ENCODE data around the gene SAA4.
"Not testable (repeated sequence)": the region's sequence is repeated elsewhere in the genome, so short reads cannot be mapped to it uniquely, and the experiment has no call there.

Gene SAA4, protein sequence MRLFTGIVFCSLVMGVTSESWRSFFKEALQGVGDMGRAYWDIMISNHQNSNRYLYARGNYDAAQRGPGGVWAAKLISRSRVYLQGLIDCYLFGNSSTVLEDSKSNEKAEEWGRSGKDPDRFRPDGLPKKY

DNA sequence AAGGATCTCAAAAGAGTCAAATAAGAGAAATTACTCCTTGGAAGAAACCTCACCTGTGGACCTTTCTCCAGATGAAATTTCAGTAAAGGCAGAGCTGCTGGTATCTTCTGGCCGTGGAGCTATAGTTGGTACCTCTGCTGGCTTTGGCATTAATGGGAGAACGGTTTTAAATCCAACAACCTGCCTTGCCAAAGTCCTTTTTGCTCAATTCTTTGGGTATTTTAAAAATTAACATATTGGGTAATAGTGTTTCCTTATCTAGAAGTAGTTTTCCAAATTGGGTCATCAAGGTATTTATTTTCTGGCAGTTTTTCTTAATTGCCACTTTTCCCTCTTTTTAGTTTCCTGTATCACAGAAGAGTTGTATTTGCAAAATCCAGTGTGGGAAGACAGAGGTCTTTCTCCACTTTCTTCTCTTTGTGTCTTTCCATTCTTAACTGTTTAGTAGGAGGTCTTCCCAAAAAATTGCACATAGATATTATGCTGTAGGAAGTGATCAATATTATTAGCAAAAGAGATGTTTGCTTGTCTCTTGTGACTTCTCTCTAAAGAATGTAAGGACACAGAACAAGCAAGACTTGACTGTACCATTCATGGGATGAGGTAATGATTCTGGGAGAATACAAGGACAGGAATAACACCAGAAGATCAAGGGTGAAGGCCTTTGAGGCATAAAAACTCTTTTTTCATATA is at the start of gene SAA4:
TSS of gene SAA4 (minus strand) at position 139 of the 693 bp plus-strand sequence. CDS start 876 bp downstream, outside the sequence.
- DNase-seq (ENCODE audit: low read depth in 2 of 3, low spot score in 2 of 3): no peak

DNA sequence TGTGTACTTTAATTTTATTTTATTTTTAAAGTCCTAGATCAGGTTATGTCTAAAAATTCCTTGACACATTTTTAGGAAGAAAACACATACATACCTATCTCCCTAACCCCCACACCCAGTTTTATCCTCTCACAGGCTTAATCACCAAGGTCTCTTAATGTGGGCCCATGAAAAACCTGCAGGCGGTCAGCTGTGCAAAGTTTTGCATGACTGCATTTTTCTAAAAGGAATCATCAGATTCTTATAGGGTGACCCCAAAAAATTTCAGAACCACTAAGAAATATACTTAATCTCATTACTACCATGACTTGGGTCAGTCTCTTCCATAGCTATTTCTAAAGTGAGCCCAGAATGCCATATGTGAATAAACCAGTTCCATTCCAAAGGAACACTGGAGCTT is 49.2 kb upstream of the SAA4 start:
- DNase-seq (ENCODE audit: low read depth in 2 of 3, low spot score in 2 of 3): no peak

DNA sequence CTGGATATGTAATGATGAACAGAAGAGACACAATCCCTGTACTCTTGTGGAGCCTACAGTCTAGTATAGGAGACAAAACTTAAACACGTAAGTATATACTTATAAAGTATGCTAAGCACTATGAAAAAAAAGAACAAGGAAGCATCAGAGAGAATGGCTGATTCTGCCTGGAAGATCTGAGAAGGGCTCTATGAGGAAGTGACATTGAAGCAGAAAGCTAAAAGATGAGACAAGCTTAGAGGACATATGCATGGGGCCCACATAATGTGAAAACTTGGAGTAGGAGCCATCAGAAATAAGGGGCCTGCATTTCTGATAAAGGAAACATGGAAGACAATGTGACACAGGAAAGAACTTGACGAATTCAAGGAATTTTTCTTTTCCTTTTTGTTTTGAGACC is 46.0 kb upstream of the SAA4 start:
- DNase-seq (ENCODE audit: low read depth in 2 of 3, low spot score in 2 of 3): no peak

DNA sequence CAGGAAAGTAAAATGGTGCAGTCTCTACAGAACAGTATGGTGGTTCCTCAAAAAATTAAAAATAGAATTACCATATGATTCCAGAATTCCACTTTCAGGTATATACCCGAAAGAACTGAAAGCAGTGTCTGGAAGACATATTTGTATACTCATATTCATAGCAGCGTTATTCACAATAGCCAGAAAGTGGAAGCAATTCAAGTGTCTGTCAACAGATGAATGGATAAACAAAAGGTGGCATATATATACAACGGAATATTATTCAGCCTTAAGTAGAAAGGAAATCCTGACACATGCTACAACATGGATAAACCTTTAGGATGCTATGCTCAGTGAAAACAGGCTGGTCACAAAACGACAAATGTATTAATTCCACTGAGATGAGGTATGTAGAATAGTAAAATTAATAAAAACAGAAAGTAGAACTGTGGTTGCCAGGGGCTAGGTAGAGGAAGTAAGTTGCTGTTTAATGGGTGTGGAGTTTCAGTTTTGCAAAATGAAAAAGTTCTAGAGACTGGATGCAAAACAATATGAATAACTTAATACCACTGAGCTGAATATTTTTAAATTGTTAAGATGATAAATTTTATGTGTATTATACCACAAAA is 43.9 kb upstream of the SAA4 start:
- DNase-seq (ENCODE audit: low read depth in 2 of 3, low spot score in 2 of 3): no peak

DNA sequence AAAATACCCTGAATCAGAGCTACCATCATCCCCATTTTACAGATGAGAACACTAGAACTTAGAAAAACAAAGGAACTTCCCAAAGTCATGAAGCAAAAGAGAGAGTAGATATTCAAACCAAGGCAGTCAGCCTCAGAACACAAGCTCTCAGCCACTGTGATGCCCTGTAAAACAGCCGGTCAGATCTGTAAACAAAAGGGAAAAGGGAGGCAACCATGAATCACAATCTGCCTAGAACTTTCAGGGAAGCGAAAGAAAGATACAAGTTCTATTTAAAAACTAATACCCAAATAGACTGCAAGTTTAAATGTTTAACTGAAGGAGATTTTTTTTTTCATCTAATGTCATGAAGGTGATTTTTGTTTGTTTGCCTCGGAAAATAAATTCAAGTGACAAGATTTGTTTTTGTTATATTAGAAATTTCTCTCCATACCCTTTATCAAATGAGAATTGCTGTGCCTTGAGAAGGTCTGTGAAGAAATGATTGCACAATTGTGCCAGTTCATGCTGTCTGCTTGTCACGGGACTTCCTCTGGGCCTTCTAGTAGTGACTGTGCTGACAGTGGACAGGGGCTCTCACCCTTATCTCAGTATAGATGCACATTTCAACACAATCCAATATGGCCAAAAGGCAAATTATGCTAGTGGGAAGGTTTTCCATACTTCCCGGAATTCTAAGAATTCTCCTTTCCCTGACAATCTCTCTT is 41.1 kb upstream of the SAA4 start:
- no peak for DNase-seq (ENCODE audit: low read depth in 2 of 3, low spot score in 2 of 3)

DNA sequence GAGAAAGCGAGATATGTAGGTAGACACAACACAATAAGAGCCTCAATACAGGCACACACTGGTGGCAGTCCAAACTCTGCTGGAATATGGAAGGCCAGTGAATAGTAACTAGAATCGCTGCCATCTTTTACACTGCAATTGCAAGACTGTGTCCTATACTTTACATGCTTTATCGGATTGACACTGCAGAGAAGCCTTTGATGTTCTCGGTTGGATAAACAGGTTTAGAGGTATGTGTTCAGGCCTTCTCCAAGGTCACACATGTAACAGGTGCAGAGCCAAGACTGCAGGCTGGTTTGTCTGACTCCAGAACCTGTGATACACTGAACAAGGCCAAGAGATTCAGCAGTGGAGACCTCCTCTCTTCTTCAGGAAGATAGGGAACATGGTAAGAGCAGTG is 34.6 kb upstream of the SAA4 start:
- no peak for DNase-seq (ENCODE audit: low read depth in 2 of 3, low spot score in 2 of 3)

DNA sequence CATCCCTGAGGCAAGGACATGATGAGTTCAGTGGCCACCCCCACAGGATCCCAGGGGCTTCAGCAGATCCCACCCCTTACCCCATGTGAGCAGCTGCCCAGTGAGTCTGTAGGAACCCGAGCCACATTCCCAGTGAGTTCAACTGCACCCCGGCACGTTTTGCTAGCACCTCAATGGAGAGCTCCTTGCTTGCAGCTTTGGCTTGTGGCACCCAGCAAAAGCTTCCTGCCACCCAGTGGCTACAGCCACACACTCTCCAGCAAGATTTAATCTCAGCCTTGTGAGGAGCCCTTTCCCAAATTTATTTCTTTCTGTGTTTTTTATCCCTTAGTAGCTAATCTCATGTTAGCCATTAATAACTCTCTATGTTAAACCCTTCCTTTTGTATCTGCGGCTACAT is 33.5 kb upstream of the SAA4 start:
- no peak for DNase-seq (ENCODE audit: low read depth in 2 of 3, low spot score in 2 of 3)

DNA sequence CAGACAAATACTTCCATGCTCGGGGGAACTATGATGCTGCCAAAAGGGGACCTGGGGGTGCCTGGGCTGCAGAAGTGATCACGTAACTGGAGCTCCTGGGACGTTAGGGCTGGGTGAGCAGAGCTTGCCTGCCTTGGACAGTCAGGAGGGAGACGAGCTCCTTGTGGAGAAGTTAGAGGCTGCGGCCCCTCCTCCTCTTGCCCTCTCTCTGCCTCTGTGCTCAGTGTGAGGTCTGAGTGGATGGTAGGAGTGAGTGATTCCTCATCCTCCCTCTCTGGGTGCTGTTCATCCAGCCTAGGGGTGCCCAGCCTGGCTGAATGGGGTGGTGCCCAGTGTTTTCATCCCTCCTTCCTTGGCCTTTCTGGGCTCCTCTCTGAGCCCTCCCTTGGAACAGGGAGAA is 32.6 kb upstream of the SAA4 start:
- not testable (repeated sequence) for DNase-seq (ENCODE audit: low read depth in 2 of 3, low spot score in 2 of 3)

DNA sequence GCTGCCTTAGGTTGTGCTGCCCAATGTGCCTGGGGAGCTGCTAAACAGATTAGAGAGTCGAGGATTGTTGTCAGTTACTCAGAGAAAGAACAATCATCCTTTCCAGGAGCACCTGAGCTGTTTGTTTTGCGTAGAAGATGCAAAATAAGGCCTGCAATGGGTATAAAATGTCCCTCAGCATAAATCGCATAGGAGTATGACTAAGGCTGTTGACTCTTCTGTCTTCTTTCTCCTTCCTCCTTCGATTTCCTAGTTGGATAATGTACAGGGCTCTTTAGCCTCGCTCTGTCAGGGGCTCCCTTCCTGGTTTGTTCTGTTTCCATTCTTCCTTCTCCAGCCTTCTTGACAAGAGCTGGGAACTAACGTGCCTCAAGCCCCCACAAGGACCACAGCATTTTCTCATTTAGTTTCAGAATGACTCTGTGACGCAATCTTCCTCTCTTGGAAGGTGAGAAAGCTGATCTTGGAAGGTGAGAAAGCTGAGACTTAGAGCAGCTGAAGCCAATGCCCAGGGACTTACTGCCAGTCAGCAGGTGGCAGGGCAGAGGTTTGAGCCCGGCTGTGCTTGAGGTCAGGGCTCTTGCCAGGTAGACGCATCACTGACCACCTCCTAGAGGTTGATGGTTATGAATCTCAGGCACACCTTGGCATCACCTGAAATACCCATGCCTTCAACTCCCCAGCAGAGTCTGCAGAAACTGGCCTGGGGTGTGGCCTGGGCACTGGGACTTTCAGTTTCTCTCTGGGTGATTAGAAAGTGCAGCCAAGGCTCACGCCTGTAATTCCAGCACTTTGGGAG is 30.9 kb upstream of the SAA4 start:
- DNase-seq (ENCODE audit: low read depth in 2 of 3, low spot score in 2 of 3): not testable (repeated sequence)

DNA sequence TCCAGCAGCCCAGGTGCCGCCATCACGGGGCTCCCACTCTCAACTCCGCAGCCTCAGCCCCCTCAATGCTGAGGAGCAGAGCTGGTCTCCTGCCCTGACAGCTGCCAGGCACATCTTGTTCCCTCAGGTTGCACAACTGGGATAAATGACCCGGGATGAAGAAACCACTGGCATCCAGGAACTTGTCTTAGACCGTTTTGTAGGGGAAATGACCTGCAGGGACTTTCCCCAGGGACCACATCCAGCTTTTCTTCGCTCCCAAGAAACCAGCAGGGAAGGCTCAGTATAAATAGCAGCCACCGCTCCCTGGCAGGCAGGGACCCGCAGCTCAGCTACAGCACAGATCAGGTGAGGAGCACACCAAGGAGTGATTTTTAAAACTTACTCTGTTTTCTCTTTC is 29.3 kb upstream of the SAA4 start, which contains the start of gene SAA1:
TSS of gene SAA1 (plus strand) at position 316 of the 400 bp plus-strand sequence. CDS start 624 bp downstream, outside the sequence.
- DNase-seq (ENCODE audit: low read depth in 2 of 3, low spot score in 2 of 3): no peak

DNA sequence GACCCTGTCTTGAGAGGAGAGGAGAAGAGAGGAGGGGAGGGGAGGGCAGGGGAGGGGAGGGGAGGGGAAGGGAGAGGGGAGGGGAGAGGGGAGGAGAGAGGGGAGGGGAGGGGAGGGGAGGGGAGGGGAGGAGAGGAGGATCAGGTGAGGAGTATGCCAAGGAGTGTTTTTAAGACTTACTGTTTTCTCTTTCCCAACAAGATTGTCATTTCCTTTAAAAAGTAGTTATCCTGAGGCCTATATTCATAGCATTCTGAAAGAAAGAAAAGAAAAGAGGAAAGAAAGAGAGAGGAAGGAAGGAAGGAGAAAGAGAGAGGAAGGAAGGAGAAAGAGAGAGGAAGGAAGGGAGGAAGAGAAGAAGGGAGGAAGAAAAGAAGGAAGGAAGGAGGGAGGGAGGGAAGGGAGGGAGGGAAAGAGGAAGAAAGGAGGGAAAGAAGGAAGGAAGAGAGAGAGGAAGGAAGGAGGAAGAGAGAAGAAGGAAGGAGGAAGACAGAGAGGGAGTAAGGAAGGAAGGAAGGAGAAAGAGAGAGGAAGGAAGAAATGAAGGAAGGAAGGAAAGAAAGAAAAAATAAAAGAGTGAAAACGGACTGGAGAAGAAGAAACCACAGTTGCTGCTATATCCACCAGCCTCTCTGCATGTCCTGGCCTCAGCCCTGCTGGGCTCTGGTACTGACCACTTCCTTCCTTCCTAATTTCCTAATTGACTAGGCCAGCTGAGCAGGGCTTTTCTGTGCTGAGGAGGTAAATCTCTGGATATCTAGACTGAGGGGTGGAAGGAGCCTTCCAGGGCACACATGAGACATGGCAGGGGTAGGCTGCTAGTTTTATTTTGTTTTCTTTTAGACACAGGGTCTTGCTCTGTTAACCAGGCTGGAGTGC is 28.3 kb upstream of the SAA4 start:
- DNase-seq (ENCODE audit: low read depth in 2 of 3, low spot score in 2 of 3): no peak

DNA sequence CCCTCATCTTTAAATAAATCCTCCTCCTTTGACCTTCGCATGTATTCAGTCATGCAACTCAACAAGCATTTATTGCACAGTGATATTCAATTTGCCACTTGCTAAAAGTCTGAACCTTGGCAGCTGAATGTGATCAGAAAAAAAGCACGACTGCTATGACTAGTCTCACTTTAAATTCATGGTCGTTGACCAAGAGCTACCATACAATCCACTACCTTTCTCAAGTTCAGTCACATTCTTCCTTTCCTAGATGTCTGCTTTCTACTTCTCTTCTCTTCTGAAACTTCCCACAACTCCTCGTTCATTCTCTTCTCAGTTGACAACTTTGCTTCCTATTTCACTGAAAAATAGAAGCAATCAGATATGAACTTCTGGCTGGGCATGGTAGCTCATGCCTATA is 27.4 kb upstream of the SAA4 start:
- no peak for DNase-seq (ENCODE audit: low read depth in 2 of 3, low spot score in 2 of 3)

DNA sequence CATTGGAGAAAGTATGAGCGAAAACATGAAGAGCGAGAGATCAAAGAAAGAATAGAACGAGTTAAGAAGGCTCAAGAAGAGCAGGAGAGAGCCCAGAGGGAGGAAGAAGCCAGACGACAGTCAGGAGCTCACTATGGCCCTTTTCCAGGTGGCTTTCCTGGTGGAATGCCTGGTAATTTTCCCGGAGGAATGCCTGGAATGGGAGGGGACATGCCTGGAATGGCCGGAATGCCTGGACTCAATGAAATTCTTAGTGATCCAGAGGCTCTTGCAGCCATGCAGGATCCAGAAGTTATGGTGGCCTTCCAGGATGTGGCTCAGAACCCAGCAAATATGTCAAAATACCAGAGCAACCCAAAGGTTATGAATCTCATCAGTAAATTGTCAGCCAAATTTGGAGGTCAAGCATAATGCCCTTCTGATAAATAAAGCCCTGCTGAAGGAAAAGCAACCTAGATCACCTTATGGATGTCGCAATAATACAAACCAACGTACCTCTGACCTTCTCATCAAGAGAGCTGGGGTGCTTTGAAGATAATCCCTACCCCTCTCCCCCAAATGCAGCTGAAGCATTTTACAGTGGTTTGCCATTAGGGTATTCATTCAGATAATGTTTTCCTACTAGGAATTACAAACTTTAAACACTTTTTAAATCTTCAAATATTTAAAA is 26.2 kb upstream of the SAA4 start:
- DNase-seq (ENCODE audit: low read depth in 2 of 3, low spot score in 2 of 3): not testable (repeated sequence)

DNA sequence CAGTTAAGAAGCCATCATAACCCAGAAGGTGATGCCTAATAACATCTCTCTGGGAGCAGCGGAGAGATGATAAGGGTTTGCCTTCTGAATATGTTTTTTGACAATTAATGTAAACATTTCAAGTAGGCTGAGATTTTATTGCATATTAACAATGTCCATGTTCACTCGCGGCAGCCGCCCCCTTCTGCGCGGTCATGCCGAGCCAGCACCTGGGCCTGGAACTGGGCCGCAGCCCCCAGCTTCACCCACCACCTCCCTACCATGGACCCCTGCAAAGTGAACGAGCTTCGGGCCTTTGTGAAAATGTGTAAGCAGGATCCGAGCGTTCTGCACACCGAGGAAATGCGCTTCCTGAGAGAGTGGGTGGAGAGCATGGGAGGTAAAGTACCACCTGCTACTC is 25.1 kb upstream of the SAA4 start:
- no peak for DNase-seq (ENCODE audit: low read depth in 2 of 3, low spot score in 2 of 3)

DNA sequence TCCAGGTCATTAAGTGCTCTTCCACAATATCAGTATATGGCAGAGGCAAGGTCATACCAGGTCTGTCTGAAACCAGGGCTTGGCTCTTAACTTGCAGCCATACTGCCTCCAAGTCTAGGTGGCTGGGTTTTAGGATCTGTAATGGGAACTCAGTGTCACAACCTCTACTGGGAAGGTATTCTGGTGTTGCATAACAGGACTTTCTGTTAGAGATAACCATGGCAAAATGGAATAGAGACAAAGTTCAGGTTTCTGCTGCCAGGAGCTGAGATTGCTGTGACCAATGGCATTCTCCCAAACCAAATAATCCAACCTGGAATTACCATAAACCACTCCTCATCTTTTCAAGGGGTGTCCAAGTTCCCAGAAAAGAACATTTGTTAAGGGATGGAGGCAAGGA is 22.7 kb upstream of the SAA4 start:
- DNase-seq (ENCODE audit: low read depth in 2 of 3, low spot score in 2 of 3): no peak

DNA sequence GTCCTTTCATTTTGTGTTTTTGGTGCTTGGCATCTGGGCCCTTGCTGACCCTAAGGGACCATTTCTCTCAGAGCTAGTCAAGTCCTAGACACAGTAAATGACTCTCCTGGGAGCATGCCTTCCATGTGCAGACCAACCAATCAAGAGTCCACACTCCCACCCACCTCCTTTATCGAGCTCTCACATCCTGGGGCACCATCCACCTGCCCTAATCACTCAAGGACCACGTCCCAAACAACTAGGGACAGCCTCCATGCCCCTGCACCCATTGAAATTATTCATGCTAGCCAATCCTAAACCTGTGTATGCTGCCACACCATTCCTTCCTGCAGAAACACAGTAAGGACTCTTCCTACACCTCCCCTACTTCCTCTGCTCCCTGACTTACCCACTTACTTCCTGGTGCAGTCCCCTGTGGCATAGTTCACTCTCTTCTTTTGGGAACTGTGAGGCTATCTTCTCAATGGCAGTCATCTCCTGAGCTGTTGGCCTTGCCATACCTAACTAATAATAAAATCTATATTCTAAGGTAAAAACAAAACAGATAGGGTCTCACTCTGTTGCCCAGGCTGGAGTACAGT is 18.3 kb upstream of the SAA4 start:
- no peak for DNase-seq (ENCODE audit: low read depth in 2 of 3, low spot score in 2 of 3)

DNA sequence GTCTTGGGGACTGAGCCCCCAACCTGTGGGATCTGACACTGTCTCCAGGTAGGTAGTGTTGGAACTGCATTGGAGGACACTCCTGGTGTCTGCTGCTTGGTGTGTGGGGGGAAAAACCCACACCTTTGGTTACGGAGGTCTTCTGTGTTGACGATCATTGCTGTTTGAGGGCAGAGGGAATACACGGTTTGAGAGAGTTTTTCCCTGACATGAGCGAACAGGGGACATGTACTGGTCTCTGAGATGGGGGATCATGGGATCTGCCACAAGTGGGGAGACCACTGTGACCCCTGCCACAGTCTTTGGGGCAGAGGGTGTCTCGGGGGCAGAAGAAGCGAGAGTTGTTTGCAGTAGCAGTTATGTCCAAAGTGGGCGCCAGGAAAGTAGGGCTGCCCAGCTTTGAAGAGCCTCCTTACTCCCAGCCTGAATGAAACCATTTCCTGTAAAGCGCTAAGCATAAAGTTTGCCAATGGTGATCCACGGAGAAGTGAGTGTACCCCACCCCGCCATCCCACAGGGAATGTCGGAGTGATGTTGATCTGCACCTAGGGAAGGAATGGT is 17.3 kb upstream of the SAA4 start:
- DNase-seq (ENCODE audit: low read depth in 2 of 3, low spot score in 2 of 3): no peak

DNA sequence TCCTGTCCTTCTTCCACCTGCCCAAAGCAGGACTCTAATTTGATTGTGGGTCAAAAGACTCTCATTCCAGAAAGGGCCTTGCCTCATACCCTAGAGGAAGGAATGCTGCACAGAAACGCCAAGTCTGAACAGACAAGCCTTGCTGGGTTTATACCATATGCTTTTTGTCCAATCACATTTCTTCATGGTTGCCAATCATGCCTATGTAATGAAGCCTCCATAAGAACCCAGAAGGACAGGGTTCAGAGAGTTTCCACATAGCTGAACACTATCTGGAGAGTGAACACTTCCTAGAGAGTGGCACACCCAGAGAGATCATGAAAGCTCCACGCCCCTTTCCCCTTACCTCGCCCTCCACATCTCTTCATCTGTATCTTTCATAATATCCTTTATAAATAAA is 16.6 kb upstream of the SAA4 start:
- no peak for DNase-seq (ENCODE audit: low read depth in 2 of 3, low spot score in 2 of 3)

DNA sequence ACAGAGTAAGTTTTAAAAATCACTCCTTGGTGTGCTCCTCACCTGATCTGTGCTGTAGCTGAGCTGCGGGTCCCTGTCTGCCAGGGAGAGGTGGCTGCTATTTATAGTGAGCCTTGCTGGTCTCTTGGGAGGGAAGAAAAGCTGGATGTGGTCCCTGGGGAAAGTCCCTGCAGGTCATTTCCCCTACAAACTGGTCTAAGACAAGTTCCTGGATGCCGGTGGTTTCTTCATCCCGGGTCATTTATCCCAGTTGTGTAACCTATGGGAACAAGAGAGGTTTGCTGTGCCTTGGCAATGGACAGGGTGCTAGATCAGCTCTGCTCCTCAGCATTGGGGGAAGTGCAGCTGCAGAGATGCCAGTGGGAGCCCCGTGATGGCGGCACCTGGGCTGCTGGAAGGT is 12.0 kb upstream of the SAA4 start, which contains the start of gene SAA2:
TSS of gene SAA2 (minus strand) at position 108 of the 400 bp plus-strand sequence. CDS start 657 bp downstream, outside the sequence.
- no peak for DNase-seq (ENCODE audit: low read depth in 2 of 3, low spot score in 2 of 3)
